HL-60 (cell line): ENCODE measurements around the gene HDAC1.

ENCODE experiments used
- DNase-seq, 2 experiments: peaks; one replicate each; pipeline ENCODE4 v3.0.0-alpha.2; 2010 to 2020; ENCODE audit warnings: low read depth in 1 of 2, low spot score in 1 of 2
- H3K27ac ChIP-seq: fragments of 250-450 bp; sonication (Bioruptor Pico); replicated peaks from 2 replicates; pipeline ENCODE4 v1.5.1; 2020; ENCODE audit warnings: mild to moderate bottlenecking, moderate library complexity
- H3K27me3 ChIP-seq: fragments of 250-450 bp; sonication (Bioruptor Pico); 2 replicates; pipeline ENCODE4 v1.5.1; 2021; ENCODE audit warnings: mild to moderate bottlenecking, moderate library complexity; ENCODE audit not compliant: insufficient read depth, poor library complexity, severe bottlenecking
- H3K4me3 ChIP-seq: replicated peaks from 2 replicates; pipeline ENCODE4 v1.5.1; 2011; ENCODE audit warnings: mild to moderate bottlenecking, control low read depth, low read length; ENCODE audit not compliant: insufficient read depth
- CTCF ChIP-seq: IDR thresholded peaks from one replicate; pipeline ENCODE4 v1.5.1; 2011; ENCODE audit warnings: low read length, control low read depth, inconsistent platforms; ENCODE audit not compliant: insufficient read depth
- GABPA ChIP-seq: IDR thresholded peaks from 2 replicates; pipeline ENCODE4 v1.6.1; 2012; ENCODE audit warnings: low read depth
- POLR2AphosphoS5 ChIP-seq: IDR thresholded peaks from 2 replicates; pipeline ENCODE4 v1.6.1; 2012; ENCODE audit warnings: low read depth
- REST ChIP-seq: IDR thresholded peaks from 2 replicates; pipeline ENCODE4 v1.6.1; 2012; ENCODE audit warnings: low read depth; ENCODE audit not compliant: insufficient replicate concordance
- SPI1 ChIP-seq: IDR thresholded peaks from 2 replicates; pipeline ENCODE4 v1.6.1; 2012; ENCODE audit warnings: low read depth, mild to moderate bottlenecking, borderline replicate concordance

Gene HDAC1

DNA sequence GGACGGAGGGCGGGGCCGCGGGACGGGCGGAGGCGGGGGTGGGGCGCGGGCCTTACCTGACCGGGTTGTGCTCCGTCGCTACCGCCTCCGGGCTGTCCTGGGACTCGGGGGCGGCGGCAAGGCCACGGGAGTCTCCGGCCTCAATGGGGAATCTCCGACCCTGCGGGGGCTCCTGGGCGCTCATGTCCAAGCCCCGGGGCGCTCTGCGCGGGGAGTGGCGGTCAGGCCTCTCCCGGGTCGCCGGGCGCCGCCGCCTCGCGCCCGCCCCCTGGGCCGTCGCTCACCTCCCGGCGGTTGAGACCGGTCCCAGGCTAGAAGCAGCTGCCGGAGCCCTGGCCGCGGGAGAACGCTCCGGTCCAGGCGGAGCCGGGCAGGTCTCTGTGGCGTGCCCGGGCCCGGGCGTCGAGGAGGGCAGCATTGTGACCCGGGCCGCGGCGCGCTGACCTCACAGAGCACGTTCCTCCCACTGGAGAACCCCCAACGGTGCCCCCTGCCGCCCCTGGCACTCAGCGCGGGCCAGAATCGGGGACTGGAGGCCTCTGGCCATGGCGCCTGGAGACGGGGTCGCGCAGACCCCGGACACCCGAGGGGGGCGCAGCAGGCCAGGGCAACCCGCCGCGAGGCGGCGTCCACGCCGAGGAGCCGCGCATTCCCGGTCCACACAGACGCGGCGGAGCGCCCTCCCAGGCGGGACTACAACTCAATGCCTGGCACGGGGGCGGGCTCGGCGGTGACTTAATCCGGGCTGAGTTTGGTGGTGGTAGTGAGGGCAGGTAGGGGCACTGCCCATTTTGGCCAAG is 70.0 kb downstream of the HDAC1 start:
- Histone ChIP-seq H3K27ac (no peak overlapping the region), H3K4me3 (no peak overlapping the region), H3K27me3 (no peaks in the 10 kb centered on the region)
- TF ChIP-seq GABPA (no peak), CTCF (no peak), POLR2AphosphoS5 (no peak), SPI1 (no peak), REST (no peak)
- no peak for DNase-seq

GRCh38 chr1:32362474-32363313 is 70.8 kb downstream of the HDAC1 start, which contains the start of the genes FAM229A and TSSK3:
FAM229A (minus strand) TSS chr1:32362485; CDS start chr1:32362091, 394 bp downstream.
TSSK3 (plus strand) TSS chr1:32362539; CDS start chr1:32362702, 163 bp downstream.
- no peak for TF ChIP-seq POLR2AphosphoS5
- no peak for TF ChIP-seq CTCF
- no peak for TF ChIP-seq REST
- no peak for TF ChIP-seq GABPA
- TF ChIP-seq SPI1: no peak
- Histone ChIP-seq H3K4me3 (no peak within 1 kb of the TSS), H3K27me3 (no peaks in the 10 kb centered on the region), H3K27ac (no peak within 1 kb of the TSS)
- no peak for DNase-seq

DNA sequence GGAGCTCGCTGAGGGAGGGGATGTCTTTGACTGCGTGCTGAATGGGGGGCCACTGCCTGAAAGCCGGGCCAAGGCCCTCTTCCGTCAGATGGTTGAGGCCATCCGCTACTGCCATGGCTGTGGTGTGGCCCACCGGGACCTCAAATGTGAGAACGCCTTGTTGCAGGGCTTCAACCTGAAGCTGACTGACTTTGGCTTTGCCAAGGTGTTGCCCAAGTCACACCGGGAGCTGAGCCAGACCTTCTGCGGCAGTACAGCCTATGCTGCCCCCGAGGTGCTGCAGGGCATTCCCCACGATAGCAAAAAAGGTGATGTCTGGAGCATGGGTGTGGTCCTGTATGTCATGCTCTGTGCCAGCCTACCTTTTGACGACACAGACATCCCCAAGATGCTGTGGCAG is 71.8 kb downstream of the HDAC1 start:
- Histone ChIP-seq H3K27ac (no peak overlapping the region), H3K27me3 (no peaks in the 10 kb centered on the region), H3K4me3 (no peak overlapping the region)
- no peak for TF ChIP-seq GABPA
- no peak for TF ChIP-seq REST
- TF ChIP-seq SPI1: no peak
- TF ChIP-seq POLR2AphosphoS5: no peak
- no peak for DNase-seq
